Panc1 (cell line): ENCODE results near the gene TOGARAM1.

ENCODE experiments used
- CTCF ChIP-seq: fragments of 450-650 bp; IDR thresholded peaks from 2 replicates; pipeline ENCODE4 v1.5.1; 2017; ENCODE audit warnings: mild to moderate bottlenecking
- POLR2AphosphoS5 ChIP-seq: IDR thresholded peaks from 2 replicates; pipeline ENCODE4 v1.6.1; 2012; ENCODE audit warnings: mild to moderate bottlenecking, low read depth, low read length, moderate library complexity
- SIN3A ChIP-seq: IDR thresholded peaks from 2 replicates; pipeline ENCODE4 v1.6.1; 2012; ENCODE audit warnings: low read depth, mild to moderate bottlenecking, low read length, moderate library complexity, borderline replicate concordance; ENCODE audit not compliant: insufficient read depth
- TCF7L2 ChIP-seq: IDR thresholded peaks from 2 replicates; pipeline ENCODE4 v1.6.1; 2011; ENCODE audit warnings: mild to moderate bottlenecking, low read depth, low read length, inconsistent platforms
- TF ChIP-seq, protein P1 (sequence below), 2 experiments: IDR thresholded peaks; 2 replicates each; pipeline ENCODE4 v1.6.1; 2011 to 2012; ENCODE audit warnings: low read depth in 2 of 2, control low read depth in 1 of 2, low read length in 1 of 2, mild to moderate bottlenecking in 1 of 2, moderate library complexity in 1 of 2; ENCODE audit not compliant: insufficient read depth in 1 of 2

- TF ChIP-seq CTCF (no peak), POLR2AphosphoS5 (no peak), SIN3A (no peak), TCF7L2 (no peak)
- TF ChIP-seq, protein P1, sequence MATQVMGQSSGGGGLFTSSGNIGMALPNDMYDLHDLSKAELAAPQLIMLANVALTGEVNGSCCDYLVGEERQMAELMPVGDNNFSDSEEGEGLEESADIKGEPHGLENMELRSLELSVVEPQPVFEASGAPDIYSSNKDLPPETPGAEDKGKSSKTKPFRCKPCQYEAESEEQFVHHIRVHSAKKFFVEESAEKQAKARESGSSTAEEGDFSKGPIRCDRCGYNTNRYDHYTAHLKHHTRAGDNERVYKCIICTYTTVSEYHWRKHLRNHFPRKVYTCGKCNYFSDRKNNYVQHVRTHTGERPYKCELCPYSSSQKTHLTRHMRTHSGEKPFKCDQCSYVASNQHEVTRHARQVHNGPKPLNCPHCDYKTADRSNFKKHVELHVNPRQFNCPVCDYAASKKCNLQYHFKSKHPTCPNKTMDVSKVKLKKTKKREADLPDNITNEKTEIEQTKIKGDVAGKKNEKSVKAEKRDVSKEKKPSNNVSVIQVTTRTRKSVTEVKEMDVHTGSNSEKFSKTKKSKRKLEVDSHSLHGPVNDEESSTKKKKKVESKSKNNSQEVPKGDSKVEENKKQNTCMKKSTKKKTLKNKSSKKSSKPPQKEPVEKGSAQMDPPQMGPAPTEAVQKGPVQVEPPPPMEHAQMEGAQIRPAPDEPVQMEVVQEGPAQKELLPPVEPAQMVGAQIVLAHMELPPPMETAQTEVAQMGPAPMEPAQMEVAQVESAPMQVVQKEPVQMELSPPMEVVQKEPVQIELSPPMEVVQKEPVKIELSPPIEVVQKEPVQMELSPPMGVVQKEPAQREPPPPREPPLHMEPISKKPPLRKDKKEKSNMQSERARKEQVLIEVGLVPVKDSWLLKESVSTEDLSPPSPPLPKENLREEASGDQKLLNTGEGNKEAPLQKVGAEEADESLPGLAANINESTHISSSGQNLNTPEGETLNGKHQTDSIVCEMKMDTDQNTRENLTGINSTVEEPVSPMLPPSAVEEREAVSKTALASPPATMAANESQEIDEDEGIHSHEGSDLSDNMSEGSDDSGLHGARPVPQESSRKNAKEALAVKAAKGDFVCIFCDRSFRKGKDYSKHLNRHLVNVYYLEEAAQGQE (IDR thresholded peaks at IDR 0.05; ENCODE audit: insufficient read depth in 1 of 2, low read depth in 2 of 2, low read length in 1 of 2): no peak
Measured at GRCh38 chr14:45066667-45067066, 104.7 kb downstream of the TOGARAM1 start.
